ENCODE data around the gene MEIS2.

DNA sequence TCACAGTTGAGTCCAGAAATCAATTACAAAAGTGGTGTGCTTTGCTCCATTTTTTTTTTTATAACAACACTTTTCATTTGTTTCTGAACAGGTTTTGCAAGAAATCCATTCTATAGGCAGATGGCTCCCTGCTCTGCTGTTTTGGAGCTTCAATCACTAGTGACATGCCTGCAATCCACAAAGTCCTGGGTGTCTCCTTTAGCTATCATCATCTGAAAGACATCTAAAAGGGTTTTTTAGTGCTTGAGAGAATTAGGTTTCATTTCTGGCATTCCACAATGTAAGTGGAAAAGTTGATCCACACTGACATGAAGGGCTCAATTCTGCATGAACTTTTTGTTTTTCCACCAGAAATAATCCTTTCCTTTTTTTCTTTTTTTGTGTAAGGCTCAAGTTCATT, 24.0 kb upstream of the MEIS2 start:
- TF ChIP-seq POLR2AphosphoS5 (IDR thresholded peaks at IDR 0.05; ENCODE audit: low read depth, low read length), result no peak
- no peak for TF ChIP-seq PAX5 (IDR thresholded peaks at IDR 0.05; ENCODE audit: insufficient read depth, low read length, severe bottlenecking)
- TF ChIP-seq POLR2A (IDR thresholded peaks at IDR 0.05; ENCODE audit: low read depth, low read length), result no peak
- TF ChIP-seq TAF1 (IDR thresholded peaks at IDR 0.05; ENCODE audit: low read depth, low read length), result no peak
- no peak for TF ChIP-seq SPI1 (IDR thresholded peaks at IDR 0.05; ENCODE audit: low read depth, low read length)
